HuH-7 (cell line): Measurements from ENCODE around the gene ZDHHC14.

Source experiments
- DNase-seq: peaks from one replicate; pipeline ENCODE4 v3.0.0; 2011; ENCODE audit warnings: low spot score

The ZDHHC14 gene

DNA sequence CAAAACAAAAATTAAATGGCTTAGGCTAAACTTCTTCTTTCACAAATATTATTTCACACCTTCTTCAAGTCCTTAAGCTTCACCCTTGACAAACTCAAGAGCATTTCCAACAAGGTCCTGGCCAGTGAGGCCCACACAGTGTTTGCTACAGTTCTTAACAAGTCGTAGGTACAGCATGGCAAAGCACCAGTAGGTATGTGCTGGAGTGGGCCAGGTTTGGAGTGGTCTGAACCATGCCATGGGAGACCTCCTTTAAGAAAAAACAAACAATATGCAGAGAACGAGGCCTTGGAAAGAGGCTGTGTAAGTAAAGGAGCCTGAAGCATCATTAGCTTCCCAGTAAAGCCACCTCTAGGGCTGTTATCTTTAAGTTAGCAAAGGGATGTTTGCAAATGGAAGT, 287.7 kb downstream of the ZDHHC14 start:
- DNase-seq = no peak

DNA sequence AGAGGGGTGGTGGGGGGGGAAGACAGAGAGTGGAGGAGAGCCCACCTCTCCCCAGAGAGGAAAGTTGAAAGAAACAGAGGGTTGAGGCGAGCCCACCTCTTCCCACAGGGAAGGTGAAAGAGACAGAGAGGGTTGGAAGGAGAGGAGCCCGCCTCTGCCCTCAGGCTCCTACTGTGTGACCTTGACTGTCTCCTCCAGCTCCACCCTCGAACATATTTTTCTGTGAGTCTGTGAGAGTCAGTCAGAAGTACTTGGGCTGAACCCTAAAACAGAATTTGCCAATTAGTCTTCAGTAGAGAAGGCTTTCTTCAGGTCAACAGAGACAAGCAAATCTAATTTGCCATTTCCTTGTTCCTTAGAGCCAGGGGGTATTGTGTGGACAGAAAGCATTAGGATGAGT, 288.3 kb downstream of the ZDHHC14 start:
- DNase-seq = no peak

DNA sequence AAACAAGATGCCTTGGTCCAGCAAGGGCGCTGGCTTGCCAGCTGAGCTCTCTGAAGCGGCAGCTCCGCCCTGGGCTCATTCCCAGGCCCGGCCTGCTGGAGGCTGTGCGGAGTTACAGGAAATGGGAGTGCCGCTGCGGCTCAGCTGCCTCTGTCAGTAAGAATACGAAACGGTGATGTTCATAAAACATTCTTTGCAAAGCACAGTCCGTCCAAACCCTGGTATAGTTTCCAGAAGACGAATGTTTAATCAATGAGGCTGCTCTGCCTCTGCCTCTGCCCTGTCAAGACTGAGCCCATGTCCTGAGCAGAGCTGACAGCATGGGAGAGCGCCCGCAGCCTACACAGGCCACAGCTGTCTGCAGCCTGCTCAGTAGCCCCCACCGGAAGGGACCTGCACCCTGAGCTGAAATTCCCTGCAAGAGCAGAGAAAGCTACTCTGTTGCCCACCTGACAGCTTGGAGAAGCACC, 288.8 kb downstream of the ZDHHC14 start:
- no peak for DNase-seq

DNA sequence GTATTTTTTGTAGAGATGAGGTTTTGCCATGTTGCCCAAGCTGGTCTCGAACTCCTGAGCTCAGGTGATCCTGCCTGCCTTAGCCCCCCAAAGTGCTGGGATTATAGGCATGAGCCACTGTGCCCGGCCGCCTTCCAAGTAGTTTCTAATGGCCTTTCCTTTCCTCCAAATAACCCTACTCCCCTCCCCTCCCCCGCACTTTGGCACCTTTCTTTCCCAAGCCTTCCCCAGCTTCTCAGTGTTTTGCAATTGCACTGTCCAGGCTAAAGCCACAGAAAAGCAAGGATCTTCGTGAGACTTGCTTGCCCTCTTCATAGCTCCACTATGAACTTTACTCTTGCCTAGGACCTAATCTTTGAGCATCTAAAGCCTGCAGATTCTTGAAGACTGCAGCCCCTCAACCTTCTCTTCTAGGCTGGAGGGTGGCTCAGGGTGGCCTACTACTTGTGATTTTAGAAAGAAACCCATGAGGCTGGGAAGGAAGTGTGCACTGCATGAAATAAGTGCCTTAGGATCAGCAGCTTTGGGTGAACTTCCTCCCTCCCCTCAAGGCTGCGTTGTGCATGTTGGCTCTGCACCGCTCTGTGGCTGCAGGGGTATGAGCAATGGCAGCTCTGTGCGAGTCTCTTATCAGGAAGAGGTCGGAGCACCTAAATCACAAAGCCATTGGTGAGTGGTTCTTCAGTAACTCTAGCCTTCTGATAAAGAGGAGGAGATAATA, 289.6 kb downstream of the ZDHHC14 start:
- DNase-seq = no peak

DNA sequence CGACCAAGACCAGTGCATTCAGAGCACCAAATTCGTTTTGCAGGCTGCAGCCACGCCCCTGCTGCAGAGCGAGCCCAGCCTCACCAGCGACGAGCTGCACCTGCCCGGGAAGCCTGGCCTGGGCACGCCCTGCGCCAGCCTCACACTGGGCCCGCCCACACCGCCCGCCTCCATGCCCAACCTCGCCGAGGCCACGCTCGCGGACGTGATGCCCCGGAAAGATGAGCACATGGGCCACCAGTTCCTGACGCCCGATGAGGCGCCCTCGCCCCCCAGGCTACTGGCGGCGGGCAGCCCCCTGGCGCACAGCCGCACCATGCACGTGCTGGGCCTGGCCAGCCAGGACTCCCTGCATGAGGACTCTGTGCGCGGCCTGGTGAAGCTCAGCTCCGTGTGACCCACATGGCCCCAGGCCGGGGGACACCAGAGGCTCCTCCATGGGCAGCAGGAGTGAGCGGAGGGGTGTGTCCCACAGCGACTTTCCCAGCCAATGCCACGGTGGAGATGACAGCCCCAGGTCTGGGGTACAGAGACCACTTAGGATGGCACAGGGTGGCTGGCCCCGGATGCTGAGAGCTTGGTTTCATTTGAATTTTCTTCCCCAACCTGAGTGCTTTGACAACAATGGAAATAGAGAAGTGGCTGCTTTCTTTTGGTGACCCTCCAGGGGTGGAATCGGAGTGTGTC, 291.9 kb downstream of the ZDHHC14 start:
- DNase-seq = no peak

DNA sequence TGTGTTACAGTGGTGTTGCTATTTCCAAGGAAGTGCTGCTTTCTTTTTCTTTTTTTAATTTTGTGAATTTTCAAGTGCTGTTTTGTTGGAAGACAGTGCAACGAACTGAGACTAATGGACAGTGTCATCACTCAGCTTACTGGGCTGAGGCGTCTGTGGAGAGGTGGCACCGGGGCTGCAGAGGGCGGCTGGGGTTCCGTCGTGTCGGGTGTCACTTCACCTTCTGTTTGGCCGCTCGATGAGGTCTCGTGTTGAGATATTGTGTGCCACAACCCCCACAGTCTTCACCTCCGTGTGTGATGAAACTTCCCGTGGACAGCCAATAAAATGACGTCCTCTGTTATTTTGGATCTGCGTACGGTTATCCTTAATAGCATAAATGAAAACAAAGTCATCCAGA, 292.6 kb downstream of the ZDHHC14 start:
- DNase-seq = no peak

DNA sequence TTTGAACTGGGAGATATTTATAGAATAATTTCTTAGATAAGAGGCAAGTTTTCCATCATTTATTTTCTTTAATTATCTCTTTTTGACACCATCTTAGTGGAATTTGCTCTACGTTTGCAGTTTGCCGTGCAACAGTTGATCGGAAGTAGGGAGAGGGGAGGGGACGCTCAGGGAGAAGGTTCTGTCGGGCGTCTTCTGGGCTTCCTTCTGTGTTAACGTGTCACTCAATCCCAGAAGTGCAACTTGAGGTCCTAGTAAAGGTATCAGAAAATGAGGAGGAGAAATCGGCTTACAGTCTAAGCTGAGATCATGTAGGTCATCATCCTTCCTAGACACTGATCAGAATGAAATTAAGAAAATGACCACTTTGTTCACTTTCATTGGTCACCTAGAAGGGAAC, 293.1 kb downstream of the ZDHHC14 start:
- DNase-seq = no peak

DNA sequence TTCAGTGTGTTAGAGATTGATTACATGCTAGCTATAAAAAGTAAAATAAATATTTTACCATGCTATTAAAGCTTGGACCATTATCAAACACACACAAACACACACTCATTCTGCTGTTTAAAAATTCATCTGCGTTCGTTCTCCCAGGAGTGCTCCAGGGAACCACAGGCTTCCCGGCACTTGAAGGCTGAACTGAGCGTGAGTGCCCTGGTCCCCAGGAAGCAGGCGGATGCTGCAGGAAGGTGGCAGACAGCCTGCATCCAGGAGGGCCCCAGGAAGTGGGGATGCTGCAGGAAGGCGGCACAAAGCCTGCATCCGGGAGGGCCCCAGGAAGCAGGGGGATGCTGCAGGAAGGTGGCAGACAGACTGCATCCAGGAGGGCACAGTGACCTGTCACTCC, 294.8 kb downstream of the ZDHHC14 start:
- DNase-seq = no peak

DNA sequence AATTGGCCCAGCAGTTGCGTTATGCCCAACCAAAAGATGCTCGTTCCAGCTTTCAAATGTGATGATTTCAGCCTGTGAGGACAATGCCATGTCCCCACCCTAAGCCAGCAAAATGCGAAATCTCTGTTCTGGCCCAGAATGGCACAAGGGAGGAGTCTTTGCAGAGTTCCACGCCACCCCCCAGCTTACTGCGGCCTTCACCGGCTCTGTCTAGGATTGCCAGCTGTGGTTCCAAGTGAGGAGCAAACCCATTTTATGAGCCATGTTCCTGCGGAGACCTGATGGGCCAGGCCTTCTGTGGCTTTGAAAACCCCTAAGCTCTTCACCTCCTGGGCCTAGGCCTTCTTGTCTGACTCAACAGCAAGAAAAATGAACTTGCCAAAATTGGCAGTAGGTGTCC, 295.3 kb downstream of the ZDHHC14 start:
- DNase-seq = no peak

DNA sequence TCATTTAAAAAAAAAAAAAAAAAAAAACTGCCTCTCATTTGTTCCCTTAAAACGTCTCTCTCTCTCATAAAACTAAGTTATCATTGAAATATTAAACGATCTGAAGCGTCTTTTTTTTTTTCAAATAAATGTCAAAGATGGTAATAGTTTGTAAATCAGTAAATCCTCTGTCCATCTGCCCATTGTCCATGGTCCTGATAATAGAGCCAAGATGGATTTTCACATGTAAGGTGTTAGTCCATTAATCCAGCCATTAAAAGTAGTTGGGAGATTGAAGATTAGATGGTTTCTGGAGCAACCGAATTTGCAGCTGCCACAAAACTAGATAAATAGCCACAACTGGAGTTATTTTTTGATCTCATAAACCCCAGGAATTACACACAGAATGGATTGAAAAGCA, 296.2 kb downstream of the ZDHHC14 start:
- no peak for DNase-seq

DNA sequence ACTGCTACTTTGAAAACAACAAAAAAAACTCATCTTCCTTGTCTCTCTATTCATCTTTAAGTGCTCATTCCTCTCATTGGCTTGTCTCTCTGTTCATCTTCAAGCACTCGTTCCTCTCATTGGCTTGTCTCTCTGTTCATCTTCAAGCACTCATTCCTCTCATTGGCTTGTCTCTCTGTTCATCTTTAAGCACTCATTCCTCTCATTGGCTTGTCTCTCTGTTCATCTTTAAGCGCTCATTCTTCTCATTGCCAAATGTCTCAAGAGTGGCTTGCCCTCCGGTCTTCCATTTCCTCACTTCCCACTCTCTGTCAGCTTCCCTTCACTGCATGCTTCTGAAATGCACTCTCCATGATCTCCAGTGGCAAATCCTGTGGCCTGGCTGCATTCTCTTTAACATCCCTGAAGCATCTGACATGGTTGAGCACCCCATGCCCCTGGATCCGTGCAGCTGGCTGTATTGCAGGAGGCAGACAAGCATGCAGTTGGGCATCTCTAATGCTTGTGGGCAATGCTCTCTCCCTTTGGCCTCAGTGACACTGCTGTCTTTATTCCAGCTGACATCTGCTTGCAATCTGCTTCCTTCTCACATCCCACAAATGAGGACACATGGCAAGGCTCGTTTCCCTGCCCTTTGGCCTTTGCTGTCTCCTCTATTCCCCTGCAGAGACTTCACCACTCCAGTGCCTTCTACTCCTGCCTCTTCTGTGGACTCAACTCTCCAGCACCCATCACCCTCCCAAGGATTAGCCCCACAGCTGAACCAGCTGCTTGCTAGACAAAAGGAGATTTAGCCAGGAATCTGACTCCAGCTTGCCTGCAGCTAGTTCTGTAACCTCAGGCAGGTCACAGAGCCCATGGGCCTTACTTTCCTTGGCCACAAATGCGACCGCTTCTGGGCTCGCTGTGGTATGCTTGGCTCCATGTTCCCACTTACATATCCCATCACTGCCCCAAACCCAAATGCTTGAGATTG, 298.9 kb downstream of the ZDHHC14 start:
- DNase-seq = no peak

DNA sequence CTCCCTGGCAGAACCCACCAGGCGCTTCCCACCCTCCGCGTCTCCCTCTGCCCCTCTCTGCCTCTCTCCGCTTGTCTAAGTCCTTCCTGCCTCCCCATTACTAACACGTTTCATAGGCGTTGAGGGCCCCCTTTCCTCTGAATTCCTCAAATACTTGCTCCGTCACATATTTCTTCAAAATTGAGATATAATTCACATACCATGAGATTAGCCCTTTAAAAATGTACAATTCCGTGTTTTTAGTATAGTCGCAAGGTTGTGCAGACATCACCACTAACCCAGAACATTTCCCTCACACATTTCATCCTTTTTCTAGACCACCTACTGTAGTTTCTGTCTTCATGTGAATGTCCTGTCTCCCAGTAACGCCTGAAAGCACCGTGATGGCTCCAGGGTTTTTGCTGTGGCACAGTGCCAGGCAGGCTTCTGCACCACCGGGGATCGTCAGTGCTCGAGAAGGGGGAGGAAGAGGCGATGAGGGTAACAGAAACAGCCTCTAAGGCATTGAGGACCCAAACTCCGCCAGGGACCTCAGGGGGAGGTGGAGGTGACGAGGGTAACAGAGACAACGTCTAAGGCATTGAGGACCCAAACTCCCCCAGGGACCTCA, 300.2 kb downstream of the ZDHHC14 start:
- DNase-seq = no peak

DNA sequence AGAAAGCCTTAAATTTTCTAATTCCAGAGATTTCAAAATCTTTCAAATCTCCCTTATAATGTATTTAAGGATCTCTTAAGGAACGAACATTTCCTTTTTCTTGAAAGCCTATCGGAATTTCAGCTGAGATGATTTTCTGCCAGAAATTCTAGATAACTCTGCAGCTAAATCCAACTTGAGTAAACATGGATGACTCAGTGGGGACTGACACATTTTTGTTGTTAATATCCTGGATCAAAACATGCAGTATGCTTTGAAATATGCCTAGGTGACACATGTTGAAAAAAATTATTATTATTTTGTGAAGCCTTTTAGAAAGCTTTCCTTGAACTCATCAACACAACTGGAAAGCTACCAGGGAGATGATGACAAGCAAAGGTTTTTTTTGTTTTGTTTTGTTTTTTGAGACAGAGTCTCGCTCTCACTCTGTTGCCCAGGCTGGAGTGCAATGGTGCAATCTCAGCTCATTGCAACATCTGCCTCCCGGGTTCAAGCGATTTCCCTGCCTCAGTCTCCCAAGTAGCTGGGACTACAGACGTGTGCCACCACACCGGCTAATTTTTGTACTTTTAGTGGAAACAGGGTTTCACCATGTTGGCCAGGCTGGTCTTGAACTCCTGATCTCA, 302.0 kb downstream of the ZDHHC14 start:
- no peak for DNase-seq

DNA sequence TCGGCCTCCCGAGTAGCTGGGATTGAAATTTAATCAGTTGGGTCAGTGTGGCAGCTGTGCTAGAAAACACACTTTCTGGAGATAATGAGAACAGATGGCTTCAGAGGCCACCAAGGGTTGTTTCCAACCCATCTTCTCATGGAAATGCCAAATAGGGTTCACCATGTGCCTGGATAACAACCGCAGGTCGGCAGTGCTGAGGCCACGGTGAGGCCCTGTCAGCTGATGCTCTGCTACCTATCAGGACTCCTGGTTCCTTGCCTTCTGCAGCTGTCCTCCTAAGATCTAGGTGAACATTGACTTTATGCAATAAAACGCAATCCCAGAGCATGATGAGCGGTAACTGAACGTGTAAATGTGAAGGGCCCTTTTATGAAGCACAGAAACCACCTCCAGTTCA, 302.7 kb downstream of the ZDHHC14 start:
- DNase-seq = no peak

DNA sequence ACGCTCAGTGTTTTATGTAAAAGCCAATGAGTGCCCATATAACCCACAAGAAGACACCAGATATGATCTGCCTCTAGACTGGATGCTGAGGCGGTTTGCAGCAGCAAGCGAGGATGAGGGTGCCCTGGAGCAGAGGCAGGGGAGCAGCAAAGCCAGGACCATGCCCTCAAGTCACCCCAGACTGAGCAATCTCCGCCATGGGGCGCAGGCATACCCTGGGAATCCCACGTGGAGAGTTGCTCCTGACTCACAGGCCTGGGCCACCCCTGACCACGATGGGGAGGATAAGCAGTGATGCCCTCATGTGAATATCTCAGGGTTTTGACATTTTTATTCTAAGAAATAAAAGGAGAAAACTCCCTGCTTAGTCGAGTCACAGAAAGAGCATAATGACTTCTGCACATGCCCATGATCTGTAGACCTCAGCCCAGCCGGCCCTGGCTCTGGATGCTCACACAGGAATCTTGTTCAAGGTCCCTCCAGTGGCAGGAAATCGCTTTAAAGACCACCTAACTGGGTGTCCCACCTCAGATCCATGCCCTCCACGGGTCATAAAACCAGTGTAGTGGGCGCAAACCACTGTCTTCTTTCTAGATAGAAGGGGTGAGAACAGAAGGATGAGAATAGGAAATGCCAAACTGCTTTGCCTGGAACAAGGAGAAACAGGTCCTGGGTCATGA, 303.8 kb downstream of the ZDHHC14 start:
- DNase-seq = no peak

DNA sequence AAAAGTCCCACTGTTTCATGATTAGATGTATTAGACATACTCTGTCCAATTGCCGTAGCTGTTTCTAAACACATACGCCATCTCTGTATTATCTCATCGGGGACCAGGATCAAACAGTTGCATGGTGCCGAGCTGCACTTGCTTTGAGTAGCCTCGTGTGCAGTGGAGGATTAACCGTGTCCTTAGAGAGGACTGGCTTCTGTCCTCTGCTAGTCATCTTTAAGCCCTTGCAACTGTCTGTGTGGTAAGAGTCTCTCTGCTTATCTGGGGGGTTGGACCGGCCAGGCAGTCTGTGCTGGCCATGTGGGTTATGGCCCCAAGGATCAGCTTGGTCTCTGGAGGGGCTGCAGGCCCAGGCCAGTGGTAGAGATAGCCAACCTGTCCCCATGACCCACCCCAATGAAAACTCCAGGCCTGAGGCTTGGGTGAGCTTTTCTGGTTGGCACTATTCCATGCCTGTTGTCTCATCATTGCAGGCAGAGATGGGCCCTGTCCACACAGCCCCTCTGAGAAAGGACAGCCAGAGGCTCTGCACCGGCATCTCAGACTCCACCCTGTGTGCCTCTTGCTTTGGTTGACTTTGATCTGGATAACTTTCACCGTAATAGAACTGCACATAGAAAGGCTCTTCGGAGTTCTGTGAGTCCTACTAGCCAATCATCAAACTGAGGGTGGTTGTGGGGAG, 304.7 kb downstream of the ZDHHC14 start:
- no peak for DNase-seq

DNA sequence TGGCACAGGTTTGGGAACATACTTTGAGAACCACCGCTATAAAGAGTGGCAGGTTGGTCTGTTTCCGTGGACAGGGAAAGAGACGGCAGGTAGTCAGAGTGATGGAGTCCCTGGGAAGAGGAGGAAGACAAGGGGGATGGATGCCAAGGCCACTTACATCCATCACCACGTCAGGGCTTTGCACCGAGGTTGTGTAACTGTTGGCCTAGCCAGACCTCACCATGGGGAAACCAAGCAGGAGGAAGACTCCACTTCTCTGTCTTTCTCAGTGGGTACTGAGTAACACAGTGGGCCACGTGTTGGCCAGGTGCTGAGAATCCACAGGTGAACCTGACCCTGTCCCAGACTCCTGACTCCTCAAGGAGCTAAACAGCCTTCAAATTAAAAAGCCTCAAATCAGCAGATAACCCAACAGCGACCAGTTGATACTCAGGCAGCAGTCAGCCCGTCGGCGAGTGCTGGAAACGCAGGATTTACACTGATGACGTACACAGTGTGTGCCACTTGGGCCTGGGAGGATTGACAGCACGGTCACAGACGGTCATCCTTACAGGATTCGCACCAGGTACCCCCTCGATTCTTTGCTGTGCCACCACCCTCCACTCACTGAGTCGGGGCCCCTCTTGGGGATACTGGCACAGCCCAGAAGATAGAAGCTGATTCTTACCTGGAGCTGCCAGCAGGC, 307.4 kb downstream of the ZDHHC14 start:
- DNase-seq = no peak

DNA sequence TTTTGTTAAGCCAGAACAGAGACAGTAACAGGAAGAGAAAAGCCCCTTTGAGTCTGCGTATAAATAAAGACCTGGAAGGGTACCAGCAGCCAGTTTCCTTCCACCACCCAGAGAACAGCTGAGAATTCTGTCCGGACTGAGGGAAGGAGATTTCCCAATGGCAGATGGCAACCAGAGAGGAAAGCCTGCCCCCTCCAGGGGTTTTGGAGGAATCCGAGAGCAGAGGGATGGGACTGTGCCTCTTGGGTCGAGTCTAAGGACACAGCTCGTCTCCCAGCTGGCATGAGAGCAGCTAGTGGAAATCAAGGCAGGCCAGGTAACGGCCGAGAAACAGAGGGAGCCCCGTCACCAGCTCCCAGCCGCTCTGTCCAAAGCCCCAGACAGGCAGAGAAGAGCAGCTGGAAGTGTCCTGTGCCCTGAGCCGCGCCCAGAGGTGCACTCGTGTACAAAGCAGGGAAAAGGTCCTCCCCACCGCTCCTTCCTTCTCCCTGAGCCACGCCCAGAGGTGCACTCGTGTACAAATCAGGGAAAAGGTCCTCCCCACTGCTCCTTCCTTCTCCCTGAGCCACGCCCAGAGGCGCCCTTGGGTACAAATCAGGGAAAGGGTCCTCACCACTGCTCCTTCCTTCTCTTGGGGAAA, 308.1 kb downstream of the ZDHHC14 start:
- peak; percentile 42 for DNase-seq

DNA sequence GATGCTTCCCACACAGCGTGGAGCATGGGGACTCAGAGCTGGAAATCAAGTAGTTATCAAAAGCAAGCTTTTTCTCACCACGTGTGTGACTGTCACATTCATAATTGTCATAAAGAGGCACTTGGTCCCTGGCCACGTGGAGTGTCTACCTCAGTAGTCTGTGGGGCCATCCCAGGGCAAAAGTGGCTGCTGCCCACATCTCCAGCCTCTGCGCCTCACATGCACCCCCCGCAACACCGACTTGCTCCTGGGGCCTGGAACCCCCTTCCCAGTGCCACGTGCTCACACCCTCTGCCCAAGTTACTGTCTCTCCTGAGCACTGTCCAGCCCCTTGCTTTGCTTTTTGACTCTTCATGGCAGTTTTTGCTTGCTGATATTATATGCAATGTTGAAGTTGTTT, 308.9 kb downstream of the ZDHHC14 start:
- DNase-seq = no peak
